GM21528 (cell line): ENCODE measurements around the gene CNPY3.

Experiments used
- ATAC-seq: cut with Tn5 transposase; IDR thresholded peaks from one replicate; pipeline ENCODE4 v1.9.1; 2021; ENCODE audit warnings: mild to moderate bottlenecking, moderate library complexity; ENCODE audit not compliant: unreplicated experiment, low FRiP score

Gene CNPY3

GRCh38 chr6:42958125-42958524 lies 28.8 kb downstream of the CNPY3 start:
- no peak for ATAC-seq

DNA sequence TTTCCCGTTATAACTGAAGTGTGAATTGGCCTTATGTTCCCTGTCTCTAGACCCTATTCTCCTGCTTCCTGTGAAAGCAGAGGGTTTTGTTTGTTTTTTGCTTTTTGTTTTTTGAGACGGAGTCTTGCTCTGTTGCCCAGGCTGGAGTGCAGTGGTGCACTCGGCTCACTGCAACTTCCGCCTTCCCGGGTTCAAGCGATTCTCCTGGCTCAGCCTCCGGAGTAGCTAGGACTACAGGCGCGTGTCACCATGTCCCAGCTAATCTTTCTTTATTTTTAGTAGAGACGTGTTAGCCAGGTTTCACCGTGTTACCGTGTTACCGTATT lies 30.6 kb downstream of the CNPY3 start:
- ATAC-seq: no peak

- ATAC-seq: no peak
These were observed 31.2 kb downstream of the CNPY3 start, which contains the start of gene GNMT for GRCh38 chr6:42960243-42961019. TSS of gene GNMT (plus strand) at chr6:42960754. CDS start at chr6:42960768, 14 bp downstream.

GRCh38 chr6:42961020-42961470 lies 31.8 kb downstream of the CNPY3 start:
- no peak for ATAC-seq

- ATAC-seq: no peak
These were observed 32.8 kb downstream of the CNPY3 start for GRCh38 chr6:42962096-42962495.

- ATAC-seq: no peak
These were observed 33.4 kb downstream of the CNPY3 start for GRCh38 chr6:42962502-42963178.

DNA sequence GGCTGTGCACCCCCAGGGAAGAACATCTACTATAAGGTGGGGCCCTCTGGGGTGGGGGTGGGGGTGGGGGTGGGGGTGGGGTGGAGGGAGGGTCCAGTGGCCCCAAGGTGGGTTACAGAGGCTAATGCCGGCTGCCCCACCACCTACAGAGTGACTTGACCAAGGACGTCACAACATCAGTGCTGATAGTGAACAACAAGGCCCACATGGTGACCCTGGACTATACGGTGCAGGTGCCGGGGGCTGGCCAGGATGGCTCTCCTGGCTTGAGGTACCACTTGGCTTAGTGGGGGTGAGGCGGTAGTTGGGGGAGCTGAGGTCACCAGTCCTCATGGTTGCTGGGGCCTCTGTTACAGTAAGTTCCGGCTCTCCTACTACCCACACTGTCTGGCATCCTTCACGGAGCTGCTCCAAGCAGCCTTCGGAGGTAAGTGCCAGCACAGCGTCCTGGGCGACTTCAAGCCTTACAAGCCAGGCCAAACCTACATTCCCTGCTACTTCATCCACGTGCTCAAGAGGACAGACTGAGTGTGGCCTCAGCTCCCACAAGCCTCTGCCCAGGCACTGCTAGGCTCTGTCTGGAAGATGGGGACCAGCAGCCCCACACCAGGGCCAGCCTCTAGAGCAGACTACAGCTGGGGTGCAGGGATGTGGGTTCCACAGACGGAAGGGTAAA lies 34.0 kb downstream of the CNPY3 start:
- no peak for ATAC-seq

GRCh38 chr6:42963855-42964605 lies 34.8 kb downstream of the CNPY3 start:
- ATAC-seq: no peak

DNA sequence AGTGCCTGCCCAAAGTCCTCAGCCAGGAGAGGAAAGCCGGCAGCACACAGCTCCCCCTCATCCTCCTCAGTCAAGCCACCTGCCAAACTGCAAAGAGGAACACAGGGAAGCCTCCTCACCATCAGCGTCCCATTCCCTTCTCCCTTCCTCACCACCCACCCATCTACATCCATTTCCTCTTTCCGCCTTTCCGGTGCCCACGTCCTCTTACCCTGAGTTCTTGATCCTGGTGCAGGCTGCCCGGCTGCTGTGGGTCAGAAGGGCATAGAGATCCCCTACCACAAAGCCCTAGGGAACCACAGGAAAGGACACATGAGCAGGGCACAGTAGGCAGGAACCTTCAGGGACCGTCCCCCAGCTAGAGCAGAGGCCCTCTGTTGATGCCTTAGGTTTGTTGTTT lies 37.3 kb downstream of the CNPY3 start:
- no peak for ATAC-seq

DNA sequence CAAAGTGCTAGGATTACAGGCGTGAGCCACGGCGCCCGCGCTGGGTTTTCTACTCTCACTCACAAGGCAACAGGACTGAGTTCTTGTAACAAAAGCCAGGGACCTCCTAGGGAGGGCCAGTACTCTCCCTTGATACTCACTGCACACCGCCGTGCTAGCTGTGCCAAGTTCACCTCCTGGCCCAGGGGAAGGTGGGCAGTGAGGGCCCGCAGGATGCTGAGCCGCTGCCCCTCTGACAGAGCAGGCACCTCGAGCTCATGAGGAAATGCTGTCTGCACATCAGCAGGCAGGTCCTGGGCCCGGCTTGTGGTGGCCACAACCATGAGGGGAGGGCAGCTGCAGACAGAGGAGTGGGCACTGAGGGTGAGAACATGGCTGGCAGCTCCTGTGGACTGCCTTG lies 37.9 kb downstream of the CNPY3 start:
- ATAC-seq: no peak

- no peak for ATAC-seq
These were observed 38.9 kb downstream of the CNPY3 start for GRCh38 chr6:42968126-42968701.

GRCh38 chr6:42968783-42969182 lies 39.5 kb downstream of the CNPY3 start:
- ATAC-seq: no peak

DNA sequence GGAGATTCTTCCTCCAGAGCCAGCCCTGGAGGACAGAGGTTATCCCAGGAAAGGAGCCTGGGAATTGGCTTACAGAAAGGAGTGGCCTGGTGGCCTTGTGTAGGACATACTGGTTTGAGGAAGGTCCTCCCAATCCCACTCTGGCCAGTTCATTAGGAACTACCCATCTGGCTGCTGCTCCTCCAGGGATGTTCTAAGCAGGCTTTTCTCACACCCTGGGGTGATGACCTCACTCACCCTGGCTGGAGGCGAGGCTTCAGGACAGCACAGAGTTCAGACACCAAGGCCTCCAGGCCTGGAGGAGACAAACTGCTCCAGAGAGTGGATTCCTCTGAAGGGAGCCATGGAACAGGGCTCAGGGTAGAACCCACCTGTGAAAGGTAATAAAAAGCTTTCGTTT lies 40.2 kb downstream of the CNPY3 start:
- no peak for ATAC-seq

DNA sequence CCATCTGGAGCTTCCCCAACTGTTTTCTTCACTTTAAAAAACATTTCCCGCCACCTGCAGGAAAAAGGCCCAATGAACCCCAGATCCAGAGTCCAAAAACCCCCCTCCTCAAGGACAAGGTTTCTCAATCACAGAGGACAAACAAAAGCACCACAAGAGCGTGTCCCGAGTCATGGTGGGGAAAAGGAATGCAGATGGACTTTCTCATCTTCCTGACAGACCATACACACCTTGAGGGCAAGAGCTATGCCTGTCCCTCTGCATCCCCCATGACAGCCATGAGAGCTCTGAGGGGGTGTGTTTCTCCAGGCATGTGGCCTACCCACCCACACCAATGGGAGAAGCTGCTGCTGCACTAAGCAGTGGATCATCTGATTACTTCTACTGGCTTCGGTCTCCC lies 40.7 kb downstream of the CNPY3 start:
- no peak for ATAC-seq

GRCh38 chr6:42970871-42971612 lies 41.8 kb downstream of the CNPY3 start:
- no peak for ATAC-seq

DNA sequence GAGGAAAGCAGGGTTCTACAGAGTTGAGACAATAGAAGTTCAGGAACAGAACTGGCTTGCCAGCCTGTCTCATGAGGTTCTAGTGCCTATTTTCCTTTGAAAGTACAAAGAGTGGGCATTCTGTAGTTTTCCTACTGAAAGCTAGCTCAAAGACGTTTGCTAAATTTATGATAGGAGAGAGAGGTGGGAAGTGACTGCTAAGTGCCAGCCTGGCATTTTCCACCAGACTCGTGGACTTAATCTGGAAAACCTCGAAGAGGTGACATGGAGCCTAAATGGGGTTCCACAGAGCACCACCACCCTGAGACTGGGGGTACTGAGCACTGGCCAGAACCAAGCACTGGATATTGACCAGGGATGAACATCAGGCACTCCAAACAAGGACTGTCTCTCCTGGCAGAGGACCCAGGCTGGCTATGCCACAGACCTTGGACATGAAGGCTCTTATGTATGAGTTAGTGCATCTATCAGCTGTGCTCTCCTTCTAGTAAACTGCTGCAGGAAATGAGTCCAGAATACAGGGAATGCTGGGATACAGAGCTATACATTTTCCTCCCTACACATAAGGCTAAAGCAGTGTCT lies 42.6 kb downstream of the CNPY3 start:
- ATAC-seq: no peak

DNA sequence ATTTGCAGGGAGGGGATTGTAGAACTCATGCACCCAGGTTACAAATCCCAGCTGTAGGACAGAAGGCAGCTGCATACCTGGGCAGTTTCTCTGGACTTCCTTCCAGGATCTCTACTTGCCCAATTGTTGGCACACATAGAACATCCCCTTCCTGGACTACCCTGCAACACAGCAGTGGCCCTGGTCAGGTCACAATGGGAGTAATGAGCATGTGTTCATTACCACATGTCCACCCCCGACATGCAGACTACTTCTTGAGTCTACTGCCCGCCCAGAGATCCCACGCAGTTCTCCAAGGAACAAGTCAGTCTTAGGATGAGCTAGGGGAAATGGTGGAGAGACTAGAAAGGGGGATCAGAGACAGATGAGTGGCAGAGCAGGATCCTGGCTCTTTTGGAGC lies 44.6 kb downstream of the CNPY3 start:
- no peak for ATAC-seq

- no peak for ATAC-seq
These were observed 45.7 kb downstream of the CNPY3 start for GRCh38 chr6:42974919-42975505.

DNA sequence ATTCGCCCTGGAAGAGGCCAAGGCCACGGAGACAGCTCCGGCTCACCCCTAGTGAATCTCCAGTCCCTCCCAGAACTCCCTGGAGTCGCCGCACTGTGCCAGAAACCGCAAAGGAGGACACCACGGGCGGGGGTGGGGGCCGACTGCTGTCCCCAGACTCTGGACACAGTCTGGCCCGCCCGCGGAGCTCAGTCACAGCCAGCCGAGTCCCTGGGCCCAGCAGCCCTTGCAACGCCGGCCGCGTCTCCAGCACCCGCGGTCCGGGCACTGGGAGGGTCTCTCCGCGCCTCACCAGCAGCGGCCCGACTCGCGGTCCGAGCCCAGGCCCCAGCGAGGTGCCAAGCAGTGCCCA lies 49.2 kb downstream of the CNPY3 start:
- ATAC-seq: peak; percentile 41
